HUDEP-2 (cell line): ENCODE measurements around the gene NPBWR2.
A peak's percentile ranks its signal among the peaks of the same experiment; 100 is the strongest.

Source experiments
- DNase-seq, 76 experiments: peaks; one replicate each; lab custom pipeline; 2025; ENCODE audit not compliant: unreplicated experiment in 76 of 76; lab: John Stamatoyannopoulos, UW

NPBWR2 gene

DNA sequence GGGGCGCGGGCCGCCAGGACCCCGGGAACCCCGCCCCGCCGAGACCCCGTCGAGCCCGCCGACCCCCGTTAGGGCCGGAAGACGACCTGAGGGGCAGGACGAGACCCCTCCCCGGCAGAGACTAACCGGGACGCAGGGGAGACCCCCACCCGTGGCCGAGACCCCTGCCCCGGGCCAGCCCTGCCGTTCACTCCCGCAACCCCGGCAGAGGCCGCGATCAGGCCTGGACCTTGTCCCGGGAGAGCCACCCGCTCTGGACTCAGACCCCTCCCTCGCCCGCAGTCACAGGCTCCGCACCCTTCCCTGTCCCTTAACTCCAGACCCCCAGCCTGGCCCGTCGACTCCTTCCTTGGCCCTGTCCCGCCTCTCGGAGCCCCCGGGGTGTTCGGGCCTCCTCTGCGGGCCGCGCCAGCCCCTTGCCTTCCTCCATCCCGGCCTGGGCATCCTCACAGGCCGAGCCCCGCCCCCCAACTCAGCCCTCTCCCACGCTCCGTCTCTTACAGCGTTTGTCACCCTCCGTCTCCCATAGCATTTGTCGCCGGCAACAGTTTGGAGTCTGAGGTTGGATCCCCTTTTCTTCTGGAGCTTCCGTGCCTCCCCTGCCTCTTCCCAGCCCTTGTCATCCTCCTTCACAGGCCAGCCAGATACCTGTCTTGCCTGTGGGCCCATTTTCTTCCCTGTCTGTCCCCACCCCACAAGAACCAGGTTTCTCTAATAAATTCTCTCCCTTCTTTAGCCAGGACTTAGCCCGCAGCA lies 43.8 kb downstream of the NPBWR2 start:
- no peak for DNase-seq

DNA sequence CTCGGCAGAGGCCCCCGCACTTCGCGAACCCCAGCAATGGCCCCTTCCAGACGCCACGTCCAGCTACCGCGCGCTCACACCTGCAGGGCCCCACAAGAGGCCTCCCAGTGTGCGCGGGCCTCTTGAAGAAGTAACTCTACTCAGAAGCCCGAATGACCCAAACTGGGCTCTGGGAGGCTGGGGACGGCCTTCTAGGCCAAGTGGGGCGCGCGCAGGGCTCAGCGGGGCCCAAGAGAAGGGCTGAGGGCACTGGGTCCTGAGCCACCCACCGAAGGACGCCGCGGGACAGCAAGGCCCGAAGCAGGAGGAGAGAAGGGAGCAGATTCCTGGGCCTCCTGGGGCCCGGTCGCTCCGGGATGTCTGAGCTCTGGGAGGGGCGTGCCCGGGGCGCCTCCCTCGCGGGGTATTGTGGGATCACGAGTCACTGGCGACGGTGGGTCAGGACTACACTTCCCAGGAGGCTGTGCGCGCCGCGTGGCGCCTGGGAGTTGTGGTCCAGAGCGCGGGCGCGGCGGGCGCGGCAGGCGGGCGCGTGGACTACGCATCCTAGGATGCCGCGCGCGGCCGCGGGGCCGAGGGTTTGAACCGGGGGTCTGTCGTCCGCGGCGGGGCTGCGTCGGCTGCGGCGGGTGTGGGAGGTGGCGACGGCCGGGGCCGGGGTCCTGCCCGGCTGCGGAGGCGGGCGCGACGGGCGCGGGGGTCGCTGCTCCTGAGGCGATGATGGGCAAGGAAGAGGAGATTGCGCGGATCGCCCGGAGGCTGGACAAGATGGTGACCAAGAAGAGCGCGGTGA lies 44.6 kb downstream of the NPBWR2 start, which contains the start of gene TCEA2:
Gene TCEA2 (plus strand): TSS at position 603 of the 793 bp plus-strand sequence. CDS start 115 bp downstream, at position 718.
- DNase-seq: peak in 73 of 76 experiments; percentile 30 to 95 (median 84)

DNA sequence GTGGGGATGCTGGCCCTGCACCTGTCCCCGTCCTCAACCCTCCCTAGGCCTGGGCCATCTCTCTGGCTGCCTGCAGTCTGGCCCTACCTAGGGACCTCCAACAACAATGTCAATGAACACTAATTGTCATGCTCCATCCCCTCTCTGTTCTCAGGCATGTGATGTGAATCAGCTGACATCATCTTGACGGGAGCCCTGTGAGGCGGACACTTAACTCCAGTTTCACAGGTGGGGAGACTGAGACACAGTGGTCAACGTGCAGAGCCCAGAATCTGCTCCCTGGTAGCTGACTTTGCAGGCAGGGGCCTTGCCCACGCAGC lies 45.1 kb downstream of the NPBWR2 start:
- DNase-seq: no peak

DNA sequence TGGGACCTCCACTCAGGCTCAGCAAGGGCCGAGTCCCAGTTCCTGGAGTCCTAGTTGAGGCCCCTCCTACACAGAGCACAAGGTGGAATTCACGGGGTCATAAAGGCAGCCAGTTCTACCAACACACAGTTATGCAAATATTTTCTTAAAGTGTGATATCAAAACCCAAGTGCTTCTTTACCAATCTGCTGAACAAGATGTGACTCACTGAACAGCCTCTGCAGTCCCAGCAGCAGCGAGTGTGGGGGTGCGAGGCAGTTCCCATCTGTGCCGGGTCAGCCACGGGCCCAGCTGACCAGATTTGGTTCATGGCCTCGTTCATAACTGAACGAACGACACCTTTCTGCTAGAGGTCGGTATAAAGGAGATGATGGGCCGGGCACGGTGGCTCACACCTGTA lies 48.8 kb downstream of the NPBWR2 start:
- no peak for DNase-seq

DNA sequence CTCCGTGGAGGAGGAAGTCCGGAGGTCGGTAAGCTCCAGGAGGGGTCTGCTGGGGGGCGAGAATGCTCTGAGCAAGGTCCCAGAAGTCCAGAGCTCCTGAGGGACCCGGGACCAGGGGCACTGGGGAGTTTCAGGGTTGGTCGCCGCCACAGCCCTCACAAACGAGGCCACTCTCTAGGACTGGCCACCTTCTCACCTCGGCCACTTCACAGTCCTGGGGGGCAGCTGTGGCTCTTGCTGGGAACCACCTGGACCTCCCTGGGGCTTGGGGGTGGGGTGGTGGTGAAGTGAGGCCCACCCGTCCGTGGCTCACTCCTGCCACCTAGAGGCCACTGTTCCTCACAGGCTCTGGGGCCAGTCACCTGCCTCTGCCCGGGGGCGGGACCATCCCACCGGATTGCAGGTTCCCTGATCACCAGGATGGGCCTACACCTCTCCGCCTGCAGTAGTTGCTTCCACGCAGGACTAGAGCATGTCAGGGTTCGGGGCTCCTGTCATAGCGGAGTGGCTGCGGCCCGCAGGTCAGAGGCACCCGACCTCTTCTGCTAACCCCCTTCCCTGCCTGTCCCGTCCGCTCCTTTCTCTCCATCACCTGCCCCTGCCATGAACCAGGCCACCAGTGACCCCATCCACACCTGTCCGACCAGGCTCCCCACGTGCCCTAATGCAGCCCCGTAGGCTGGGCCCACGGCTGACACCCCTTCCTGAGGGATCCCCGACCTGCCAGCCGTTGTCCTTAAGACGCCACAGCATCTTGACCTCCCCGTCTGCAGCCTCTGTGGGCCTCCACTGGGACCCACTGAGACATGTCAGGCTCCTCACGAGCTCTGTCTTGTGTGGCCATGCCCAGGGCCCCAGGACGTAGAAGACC lies 49.5 kb downstream of the NPBWR2 start:
- peak in 48 of 76 experiments; percentile 7 to 74 (median 46) for DNase-seq

DNA sequence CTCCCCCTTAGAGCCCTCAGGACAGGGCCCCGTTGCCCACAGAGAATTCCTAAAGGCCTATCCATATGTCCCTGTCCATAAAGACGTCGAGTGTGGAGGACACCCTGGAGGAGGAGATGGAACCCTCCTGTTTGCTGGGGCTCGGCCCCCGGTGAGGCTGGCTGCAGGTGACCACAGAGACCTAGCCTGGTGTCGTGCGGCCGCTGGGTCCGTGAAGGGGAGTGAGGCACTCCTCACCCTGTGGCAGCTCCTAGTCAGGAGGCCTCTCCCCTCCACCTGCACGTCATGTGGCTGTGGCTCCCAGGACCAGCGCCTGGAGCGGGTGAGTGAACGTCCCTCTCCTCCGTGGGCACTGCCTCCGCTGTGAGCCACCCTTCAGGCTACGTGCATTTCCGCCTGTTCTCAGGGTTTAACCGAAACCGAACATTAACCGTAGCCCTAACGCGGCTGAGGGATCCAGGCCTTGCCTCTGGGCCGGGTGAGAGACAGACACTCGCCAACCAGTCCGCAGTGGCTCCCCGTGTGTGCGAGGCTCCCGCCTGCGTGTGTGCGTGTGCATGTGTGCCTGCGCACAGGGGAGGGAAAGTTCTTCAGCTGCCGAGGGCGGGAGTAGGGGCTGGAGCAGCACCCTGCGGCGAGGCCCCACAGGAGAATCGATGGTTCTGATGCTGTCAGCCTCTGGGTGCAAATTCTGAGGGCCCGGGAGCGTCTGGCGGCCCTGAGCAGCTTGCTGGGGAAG lies 50.3 kb downstream of the NPBWR2 start:
- no peak for DNase-seq

DNA sequence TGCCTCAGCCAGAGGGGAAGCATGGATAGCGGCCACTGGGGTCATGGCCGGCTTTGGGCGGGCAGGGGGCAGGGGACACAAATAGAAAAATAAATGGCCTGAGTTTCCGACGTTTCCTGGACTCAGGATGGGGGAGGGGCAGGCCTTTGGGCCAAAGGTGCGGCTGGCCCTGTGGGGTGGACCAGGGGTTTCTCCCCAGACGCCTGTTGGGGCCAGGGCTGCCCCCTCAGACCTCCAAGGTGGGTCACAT lies 50.8 kb downstream of the NPBWR2 start:
- DNase-seq: no peak

DNA sequence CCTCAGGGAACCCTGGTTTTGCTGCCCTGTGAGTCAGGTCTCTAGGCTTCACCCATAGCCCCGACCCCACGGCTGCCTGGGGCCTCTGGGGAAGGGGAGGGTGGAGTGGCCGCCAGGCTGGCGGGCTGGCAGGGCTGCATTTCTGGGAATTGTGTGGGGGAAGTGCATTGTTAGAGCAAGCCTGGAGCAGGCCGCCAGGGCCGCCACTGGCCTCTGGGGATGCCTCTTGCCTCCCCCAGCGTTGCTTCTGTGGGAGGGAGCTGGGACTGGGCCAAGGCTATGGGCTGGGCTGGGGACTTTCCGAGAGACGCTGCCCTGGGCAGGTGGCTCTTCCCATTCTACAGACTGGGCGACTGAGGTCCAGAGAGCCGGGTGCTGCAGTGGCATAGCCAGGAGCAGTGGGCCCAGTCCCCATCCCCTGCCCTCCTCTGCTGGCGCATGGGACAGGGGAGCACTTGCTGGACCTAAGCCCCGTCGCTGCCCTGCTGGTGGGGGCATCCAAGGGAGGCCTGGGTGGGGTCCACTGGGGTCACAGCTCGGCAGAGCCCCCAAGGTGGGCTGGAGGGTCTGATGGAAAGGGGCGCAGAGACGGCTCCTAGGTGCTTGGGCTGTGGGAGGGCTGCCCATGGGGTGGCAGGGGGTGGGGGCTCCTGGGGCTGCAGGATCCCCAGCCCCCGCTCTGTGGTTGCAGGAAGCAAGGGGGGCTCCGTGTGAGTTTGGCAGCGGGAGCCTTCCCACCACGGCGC lies 51.3 kb downstream of the NPBWR2 start:
- peak in 8 of 76 experiments; percentile 31 to 58 (median 50) for DNase-seq

DNA sequence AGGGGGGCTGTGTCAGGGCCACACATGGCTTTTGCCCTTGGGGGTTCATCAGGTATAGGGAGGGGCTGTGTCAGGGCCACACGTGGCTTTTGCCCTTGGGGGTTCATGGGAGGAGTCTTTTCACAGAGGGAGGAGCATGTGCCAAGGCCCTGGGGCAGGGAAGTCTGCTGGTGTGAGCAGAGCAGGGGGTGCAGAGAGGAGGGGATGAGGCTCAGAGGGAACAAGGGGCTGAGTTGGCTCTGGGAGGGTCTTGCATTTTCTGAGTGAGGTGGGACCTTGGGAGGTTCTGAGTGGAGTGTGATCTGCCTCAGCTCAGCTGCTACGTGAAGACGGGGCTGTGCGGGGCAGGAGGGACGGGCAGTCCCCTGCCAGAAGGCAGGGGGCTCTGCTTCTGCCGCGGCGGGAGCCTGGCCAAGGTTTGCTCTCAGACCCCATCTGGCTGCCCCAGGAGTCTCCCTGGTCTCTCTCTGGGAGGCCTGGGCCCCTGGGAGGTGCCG lies 51.9 kb downstream of the NPBWR2 start:
- DNase-seq: no peak

DNA sequence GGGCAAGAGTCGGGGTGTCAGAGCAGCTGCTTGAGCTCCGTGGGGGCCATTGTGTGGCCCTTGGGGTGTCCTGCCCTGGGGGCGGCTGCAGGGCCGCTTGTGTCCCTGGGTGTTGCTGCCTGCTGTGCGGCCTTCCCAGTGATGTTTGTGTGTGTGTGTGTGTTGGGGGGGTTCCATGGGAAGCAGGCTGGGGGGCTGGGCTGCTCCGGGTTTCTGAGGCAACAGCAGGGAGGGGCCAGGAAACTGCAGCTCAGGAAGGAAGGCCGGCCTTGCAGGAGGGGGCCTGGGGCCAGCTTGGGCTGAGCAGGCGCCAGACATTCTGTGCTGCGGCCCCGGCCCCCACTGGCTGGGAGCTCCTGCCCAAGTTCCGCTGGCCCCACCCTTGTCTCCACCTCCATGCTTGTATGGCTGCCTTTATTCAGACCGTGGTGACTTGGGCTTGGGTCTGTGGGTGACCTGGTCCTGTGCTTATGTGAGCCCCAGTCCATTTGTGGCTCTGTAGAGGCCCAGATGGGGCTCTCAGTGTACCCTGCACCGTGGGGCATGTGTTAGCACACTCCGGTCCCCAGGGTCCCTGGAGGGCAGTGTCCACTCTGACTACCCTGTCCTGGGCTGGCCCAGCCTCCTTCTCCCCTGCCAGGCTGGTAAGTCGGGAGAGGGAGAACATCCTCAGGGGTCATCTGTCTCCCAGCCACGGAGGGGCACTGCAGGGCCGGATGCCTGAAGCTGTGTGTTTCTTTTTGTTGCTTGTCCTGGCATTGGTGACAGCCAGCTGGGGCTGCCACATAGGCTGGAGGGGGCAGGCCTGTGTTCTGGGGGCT lies 53.3 kb downstream of the NPBWR2 start:
- DNase-seq: peak in 19 of 76 experiments; percentile 9 to 52 (median 23)
